B cell (primary cell): ENCODE data around the gene SYNGR3.
"Not testable (repeated sequence)": the region's sequence is repeated elsewhere in the genome, so short reads cannot be mapped to it uniquely, and the experiment has no call there.

Experiments
- EZH2 ChIP-seq: IDR thresholded peaks from 2 replicates; pipeline ENCODE4 v1.6.1; 2012; ENCODE audit warnings: borderline replicate concordance, low read depth, mild to moderate bottlenecking, moderate library complexity, low read length; ENCODE audit not compliant: insufficient read depth, poor library complexity, severe bottlenecking
- TF ChIP-seq, protein P1 (sequence below): fragments of 200-600 bp; IDR thresholded peaks from one replicate; pipeline ENCODE4 v1.8.0; 2022; ENCODE audit warnings: antibody characterized with exemption, mild to moderate bottlenecking

- TF ChIP-seq EZH2 = not testable (repeated sequence)
- TF ChIP-seq, protein P1, sequence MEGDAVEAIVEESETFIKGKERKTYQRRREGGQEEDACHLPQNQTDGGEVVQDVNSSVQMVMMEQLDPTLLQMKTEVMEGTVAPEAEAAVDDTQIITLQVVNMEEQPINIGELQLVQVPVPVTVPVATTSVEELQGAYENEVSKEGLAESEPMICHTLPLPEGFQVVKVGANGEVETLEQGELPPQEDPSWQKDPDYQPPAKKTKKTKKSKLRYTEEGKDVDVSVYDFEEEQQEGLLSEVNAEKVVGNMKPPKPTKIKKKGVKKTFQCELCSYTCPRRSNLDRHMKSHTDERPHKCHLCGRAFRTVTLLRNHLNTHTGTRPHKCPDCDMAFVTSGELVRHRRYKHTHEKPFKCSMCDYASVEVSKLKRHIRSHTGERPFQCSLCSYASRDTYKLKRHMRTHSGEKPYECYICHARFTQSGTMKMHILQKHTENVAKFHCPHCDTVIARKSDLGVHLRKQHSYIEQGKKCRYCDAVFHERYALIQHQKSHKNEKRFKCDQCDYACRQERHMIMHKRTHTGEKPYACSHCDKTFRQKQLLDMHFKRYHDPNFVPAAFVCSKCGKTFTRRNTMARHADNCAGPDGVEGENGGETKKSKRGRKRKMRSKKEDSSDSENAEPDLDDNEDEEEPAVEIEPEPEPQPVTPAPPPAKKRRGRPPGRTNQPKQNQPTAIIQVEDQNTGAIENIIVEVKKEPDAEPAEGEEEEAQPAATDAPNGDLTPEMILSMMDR = not testable (repeated sequence)
Measured at GRCh38 chr16:1957434-1958142, 32.2 kb upstream of the SYNGR3 start.
